GM03348 (cell line): Measurements from ENCODE around the gene HHATL.
A peak's percentile ranks its signal among the peaks of the same experiment; 100 is the strongest.

Experiments
- DNase-seq: peaks from one replicate; pipeline ENCODE4 v3.0.0; 2012; ENCODE audit warnings: low spot score

Gene HHATL

GRCh38 chr3:42712688-42713372 is 10.2 kb upstream of the HHATL start:
- no peak for DNase-seq

GRCh38 chr3:42712344-42712648 is 9.7 kb upstream of the HHATL start:
- DNase-seq: no peak

GRCh38 chr3:42711491-42712343 is 9.1 kb upstream of the HHATL start:
- no peak for DNase-seq

DNA sequence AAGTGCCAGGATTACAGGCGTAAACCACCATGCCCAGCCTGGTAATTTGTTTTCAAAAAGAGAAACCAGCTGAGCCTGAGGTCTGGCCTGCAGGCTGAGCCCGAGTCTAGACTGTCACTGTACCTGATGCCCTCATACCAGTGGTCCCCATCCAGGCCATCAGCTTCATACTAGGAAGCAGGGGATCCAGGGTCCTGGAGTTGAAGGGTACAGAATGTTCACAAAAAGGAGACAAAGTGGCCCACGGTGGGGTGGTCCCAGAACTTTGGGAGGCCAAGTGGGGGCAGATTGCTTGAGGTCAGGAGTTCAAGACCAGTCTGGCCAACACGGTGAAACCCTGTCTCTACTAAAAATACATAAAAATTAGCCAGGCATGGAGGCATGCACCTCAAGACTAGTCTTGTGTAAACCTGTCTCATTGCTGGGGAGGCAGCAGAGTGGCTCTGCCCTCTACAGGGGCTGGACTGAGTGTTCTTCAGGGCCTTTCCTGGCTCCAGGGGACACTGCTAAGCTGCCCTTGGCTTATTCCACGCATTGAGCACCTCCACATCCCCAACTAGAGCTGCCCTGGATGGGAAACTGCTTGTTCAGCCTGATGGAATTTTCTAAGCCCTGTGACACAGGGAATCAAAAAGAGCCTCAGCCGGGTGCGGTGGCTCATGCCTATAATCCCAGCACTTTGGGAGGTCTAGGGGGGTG is 7.9 kb upstream of the HHATL start:
- DNase-seq: no peak

DNA sequence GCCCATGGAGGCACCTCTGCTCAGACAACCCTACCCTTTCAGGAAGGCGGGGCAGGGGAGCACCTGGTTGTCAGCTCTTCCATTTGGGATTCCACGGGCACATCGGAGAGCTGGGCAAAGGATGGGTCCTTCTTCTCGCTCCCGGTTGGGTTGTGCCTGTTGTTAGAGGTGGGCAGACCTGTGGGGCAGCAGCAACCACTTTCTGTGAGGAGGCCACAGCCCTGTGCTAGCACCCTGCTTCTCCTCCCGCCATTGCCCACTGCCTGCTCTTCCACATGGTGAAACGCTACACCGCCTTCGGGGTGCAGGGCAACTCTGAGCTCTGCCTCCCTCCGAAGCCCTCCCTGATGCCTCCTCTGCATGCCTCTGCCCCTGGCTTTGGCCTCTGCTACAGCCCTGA is 7.0 kb upstream of the HHATL start:
- no peak for DNase-seq

DNA sequence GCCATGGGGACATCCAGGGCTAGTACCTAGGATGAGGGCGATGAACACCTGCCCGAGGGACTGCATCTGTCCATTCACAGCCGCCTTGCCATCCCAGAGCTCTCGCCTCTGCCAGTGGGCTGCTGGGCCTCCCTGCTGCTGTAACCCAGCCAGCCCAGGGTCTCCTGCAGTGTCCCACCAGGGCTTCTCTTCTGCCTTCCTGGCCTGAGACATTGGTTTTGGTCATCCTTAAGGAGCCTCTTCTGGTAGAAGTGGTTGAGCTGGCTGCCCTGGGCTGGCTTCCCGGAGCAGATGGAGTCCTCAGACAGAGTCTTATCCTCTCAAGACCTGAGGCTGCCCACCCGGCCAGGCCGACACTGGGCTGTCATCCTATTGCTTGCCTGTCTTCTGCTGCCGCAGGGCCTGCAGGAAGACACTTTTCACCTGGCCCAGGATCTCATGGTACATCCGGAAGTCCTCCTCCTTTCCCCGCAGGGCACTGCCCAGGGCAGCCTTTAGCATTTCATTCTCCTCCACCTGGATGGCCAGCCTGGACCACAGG is 6.1 kb upstream of the HHATL start:
- no peak for DNase-seq

DNA sequence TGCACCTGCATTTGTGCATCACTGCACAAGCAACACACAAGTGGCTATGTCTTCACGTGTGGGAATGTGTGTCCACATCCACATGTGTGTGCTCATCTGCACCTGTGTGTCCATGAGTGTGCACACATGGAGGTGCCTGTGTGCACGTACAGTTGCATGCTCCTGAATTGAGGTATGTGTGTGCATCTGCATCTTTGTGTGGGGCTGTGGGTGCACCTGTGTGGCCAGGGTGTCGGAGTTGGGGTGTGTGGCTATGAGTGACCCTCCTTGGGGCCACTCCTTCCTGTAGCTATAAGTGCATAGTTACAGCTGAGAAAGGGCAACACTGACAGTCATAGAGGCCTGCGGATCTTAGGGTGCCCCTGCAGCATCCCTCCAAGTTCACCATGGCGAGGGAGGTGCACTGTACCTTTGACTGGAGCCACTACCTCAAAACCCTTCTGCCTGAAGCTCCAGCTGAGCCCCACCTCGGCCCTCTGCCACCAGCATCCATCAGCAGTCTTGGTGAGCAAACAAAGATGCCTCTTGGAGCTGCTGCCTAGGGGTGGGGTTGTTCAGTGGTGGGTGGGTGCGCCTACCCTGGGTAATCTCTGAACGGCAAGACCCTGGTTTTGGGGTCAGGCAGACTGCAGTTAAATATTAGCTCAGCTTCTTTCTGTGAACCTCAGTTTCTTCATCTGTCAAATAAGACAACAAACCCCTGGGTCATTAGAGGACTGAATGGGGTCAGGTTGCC is 5.2 kb upstream of the HHATL start:
- no peak for DNase-seq

DNA sequence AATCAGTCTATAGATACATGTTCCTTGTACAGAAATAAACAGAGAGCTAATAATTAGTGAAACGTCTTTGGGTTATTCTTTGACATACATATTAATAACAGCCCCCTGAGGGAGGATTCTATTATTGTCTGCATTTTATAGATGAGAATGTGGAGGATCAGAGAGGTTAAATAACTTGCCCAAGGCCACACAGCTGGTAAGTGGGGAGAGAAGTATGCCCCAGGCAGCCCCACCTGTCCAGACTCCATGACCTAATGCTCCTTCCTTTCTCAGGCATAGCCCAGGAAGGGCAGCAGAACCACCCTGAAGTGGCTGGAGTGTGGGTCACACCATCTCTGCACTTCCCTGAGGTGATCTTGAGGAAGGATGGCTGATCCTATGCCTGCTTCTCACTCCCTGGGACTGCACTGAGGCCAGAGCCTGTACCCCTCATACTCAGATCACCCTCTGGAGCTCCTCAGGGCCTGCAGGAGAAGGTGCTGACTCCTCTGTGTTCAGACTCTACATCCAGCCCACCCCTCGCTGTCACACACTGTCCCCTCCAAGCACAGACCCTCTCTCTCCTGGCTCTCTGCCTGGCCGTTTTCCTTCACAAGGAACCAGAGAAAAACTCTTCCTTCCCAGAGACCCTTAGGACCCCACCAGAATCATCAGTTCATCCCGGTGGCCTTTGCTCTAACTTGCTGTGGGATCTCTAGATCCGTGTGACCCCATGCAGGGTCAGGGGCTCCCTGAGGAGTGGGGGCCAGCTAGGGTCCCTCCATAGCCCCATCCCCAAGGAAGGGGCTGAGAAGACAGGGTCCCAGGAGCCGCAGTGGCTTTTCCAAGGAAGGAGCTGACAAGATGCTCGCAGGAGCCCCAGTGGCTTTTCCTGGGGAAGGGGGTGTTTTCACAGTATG is 4.4 kb upstream of the HHATL start:
- no peak for DNase-seq

GRCh38 chr3:42705962-42706585 is 3.5 kb upstream of the HHATL start:
- no peak for DNase-seq

GRCh38 chr3:42705058-42705767 is 2.6 kb upstream of the HHATL start:
- no peak for DNase-seq

DNA sequence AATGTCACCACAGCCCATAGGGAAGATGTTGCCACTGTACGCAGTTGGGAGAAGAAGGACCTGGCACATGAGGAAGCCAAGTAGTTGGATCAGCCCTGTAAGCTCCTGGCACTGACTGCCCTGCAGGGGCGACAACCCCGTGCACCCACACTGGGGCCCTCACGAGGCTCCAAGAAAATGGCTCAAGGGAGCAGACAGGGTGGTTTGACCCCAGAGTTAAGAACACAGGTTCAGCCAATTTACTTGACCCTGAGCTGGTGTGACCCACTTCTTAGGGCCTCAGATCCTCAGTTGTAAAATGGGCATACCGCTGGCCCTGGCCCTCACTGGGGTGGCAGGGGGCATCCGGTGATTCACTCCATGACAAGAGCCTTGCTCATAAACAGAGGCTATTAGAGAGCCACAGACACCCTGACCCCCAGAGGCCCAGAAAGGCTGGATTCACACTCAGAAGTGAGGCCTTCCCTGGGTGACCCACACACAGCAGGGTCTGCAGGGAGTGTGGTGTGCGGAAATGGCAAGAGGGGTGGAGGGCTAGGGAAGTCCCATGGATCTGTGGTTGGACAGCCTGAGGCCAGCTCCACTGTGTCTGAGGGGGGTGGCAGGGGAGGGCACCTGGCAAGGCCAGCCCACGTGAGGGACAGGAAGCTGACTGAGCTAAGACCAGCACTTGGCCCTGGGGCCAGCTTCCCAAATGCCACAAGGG is 1.7 kb upstream of the HHATL start:
- no peak for DNase-seq

- no peak for DNase-seq
These were observed 1.1 kb upstream of the HHATL start for GRCh38 chr3:42703695-42704025.

- DNase-seq: no peak
These were observed 540 bp upstream of the HHATL start for GRCh38 chr3:42702982-42703694.

DNA sequence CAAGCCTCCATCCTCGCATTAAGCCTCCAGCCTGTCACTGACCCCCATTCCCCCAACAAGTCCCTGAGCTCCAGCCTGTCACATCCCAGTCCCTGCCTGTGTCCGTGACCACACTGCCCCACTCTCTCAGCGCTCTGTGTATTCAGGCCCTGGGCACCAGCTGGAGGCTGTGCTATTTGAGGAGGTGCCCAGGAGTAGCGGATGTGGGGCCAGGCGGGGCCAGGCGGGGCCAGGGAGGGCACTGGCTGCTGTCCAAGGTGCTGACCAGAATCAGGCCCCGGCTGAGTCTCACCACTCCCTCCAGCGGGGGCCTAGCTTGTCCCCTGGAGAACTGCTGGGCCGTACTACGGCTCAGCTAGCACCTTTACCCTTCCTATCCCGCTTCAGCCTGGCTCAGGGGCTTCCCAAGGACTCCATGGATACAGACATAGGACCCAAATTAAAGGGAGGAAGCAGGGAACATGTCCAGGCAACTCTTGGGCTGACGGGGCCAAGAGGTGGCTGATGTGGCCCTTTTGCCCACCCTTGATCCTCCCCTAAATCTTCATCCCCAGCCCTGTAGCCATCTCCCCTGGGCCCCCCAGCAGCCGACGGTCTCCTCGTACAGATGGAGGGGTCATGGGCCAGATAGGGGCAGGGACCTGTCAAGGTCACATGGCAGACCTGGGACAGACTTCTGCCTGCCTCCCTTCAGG is 1.1 kb downstream of the HHATL start:
- DNase-seq: peak; percentile 66

DNA sequence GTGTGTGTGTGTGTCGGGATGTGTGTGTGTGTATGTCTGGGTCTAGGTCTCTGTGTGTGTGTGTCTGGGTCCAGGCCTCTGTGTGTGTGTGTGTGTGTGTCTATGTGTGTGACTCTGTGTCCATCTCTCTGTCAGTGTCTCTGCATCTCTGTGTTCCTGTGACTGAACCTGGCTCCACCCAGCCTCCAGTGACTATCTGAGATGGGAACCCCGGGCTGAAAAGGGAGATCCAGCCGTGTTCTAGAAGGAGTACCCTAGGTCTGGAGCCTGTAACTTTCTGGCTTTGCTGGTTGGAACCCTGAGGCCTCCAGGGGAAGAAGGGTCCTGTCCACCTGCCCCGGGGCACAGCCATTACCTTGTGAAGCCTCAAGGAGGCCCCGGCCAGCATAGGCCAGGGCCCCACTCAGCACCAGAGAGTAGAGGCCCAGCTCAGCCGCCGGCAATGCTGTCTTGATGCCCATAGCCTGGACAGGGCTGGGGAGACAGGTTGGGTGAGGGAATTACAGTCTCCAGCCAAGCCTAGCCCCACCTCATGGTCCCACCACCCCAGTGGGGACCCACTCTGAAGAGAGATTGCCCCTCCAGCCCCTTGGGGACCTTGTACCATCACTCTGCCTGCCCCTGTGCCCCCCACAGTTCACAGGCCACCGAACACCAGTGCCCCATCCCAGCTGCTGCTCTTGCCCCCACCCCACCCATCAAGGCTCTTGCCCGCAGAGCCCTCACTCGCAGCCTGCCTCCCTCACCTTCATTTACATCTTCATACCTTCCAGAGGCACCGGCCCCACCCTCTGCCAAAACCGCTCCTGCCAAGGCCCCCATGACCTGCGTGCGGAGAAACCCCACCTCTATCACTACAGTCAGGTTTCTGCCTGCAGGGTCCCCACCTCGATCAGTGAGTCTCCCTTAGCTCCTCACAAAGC is 2.0 kb downstream of the HHATL start:
- no peak for DNase-seq

DNA sequence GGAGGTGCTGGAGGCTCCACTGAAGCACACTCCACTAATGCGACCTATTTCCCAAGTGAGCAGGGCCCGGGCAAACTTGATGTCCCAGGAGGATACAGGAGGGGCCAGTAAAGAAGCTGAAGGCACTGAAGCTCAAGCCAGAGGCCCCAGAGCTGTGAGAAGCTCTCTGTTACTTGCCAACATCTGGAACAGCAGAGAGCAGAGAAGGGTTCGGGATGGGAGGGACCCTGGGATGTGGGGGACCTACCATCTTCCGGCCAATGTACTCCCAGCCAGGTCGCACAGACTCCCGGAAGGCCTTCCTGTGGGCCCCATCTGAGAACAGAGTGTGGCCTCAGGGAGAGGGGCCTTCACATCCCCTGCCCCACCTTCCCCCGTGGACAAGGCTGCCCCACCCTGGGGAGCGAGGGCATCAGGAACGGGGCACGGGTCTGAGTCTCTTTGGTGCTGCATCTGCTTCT is 3.1 kb downstream of the HHATL start:
- no peak for DNase-seq

DNA sequence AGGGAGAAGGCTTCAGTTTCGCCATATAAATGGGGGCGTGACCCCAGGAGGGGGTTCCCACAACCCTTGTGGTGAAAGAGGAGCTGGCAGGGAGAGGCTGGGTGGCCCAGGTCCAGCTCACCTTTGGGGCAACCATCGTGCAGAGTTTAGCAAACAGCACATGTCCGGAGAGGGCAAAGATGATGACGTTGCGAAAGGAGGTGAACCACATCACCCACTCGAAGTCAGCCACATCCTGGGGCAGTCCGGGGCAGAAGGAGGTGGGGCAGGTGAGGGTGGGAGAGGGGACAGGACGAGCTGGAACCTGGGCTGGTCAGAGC is 3.7 kb downstream of the HHATL start:
- no peak for DNase-seq
